Astrocyte of the cerebellum (primary cell): ENCODE results near the gene FOXP2.
"Not testable (repeated sequence)": the region's sequence is repeated elsewhere in the genome, so short reads cannot be mapped to it uniquely, and the experiment has no call there.

Source experiments
- DNase-seq: peaks from one replicate; pipeline ENCODE4 v3.0.0-alpha.2; 2011; ENCODE audit warnings: low read depth
- H3K4me3 ChIP-seq: 2 replicates; pipeline ENCODE4 v1.5.1; 2011; ENCODE audit warnings: mild to moderate bottlenecking, low read depth, low read length, moderate library complexity
- CTCF ChIP-seq: IDR thresholded peaks from 2 replicates; pipeline ENCODE4 v1.5.1; 2012; ENCODE audit warnings: low read length, low read depth, moderate library complexity, mild to moderate bottlenecking; ENCODE audit errors: missing control alignments
- in situ Hi-C: cut with HindIII; loops from 2 replicates; pipeline ENCODE4 v1.10.0; 2017; ENCODE audit warnings: low sequenced_read_pairs

FOXP2 gene

GRCh38 chr7:114567416-114567815 lies 152.8 kb downstream of the FOXP2 start:
- no peak overlapping the region for H3K4me3 ChIP-seq
- no peak for TF ChIP-seq CTCF
- DNase-seq, result no peak
- in situ Hi-C loops, result no loop called here

GRCh38 chr7:114569220-114569619 lies 154.6 kb downstream of the FOXP2 start:
- no peak overlapping the region for H3K4me3 ChIP-seq
- DNase-seq, result no peak
- TF ChIP-seq CTCF, result no peak
- in situ Hi-C loops, result no loop called here

GRCh38 chr7:114574384-114574783 lies 159.8 kb downstream of the FOXP2 start:
- in situ Hi-C loops, result no loop called here
- TF ChIP-seq CTCF, result no peak

GRCh38 chr7:114575098-114575497 lies 160.5 kb downstream of the FOXP2 start:
- no peak for TF ChIP-seq CTCF
- in situ Hi-C loops, result no loop called here
- no peak for DNase-seq

More at GRCh38 chr7:114574384-114574783, 159.8 kb downstream of the FOXP2 start:
- no peak overlapping the region for H3K4me3 ChIP-seq
- DNase-seq, result peak; percentile 12

GRCh38 chr7:114580963-114581362 lies 166.3 kb downstream of the FOXP2 start:
- DNase-seq, in situ Hi-C loops, H3K4me3 ChIP-seq: not testable (repeated sequence)

More at GRCh38 chr7:114575098-114575497, 160.5 kb downstream of the FOXP2 start:
- no peak overlapping the region for H3K4me3 ChIP-seq

- no peak for DNase-seq
- no peak for TF ChIP-seq CTCF
- in situ Hi-C loops, result no loop called here
- H3K4me3 ChIP-seq, result no peak overlapping the region
These were observed 173.9 kb downstream of the FOXP2 start for GRCh38 chr7:114588506-114588905.

- no peak for TF ChIP-seq CTCF
- no peak overlapping the region for H3K4me3 ChIP-seq
- DNase-seq, result no peak
- in situ Hi-C loops, result no loop called here
These were observed 174.8 kb downstream of the FOXP2 start for GRCh38 chr7:114589436-114589835.
